Measurements from ENCODE around the gene RAP1GDS1. TPM values are rescaled to one million over a fixed set of nuclear protein-coding genes. Genes with fewer than 3 reads are reported as not detected.
A peak's percentile ranks its signal among the peaks of the same experiment; 100 is the strongest.

The RAP1GDS1 gene
- total RNA-seq, 3 donors from 2014 or later: 31.1 to 55.8 (median 33.8) TPM

- Histone ChIP-seq H3K4me1 (no peaks in the 10 kb centered on the region), H3K4me3 (no peak overlapping the region), H3K9me3 (no peaks in the 10 kb centered on the region), H3K36me3 (no peaks in the 10 kb centered on the region), H3K27ac (peak overlapping the region in 1 of 2 donors; percentile 49), H3K27me3 (no peaks in the 10 kb centered on the region)
- no peak for TF ChIP-seq CTCF (IDR thresholded peaks at IDR 0.05)
- no peak for TF ChIP-seq POLR2A (IDR thresholded peaks at IDR 0.05)
- TF ChIP-seq POLR2AphosphoS5 (IDR thresholded peaks at IDR 0.05): no peak
- intact Hi-C loops (cut with DNase I; ENCODE audit: low total_unique reads): no loop called here
- DNase-seq (ENCODE audit: low spot score in 2 of 2): no peak
Observed at GRCh38 chr4:98481167-98481566, 220.0 kb downstream of the RAP1GDS1 start.

- intact Hi-C loops (cut with DNase I; ENCODE audit: low total_unique reads): no loop called here
- TF ChIP-seq CTCF (IDR thresholded peaks at IDR 0.05): no peak
- no peak for TF ChIP-seq POLR2A (IDR thresholded peaks at IDR 0.05)
- no peak for TF ChIP-seq POLR2AphosphoS5 (IDR thresholded peaks at IDR 0.05)
- H3K27ac ChIP-seq: no peak overlapping the region
- H3K4me3 ChIP-seq: no peak overlapping the region
- H3K9me3 ChIP-seq: no peaks in the 10 kb centered on the region
- H3K36me3 ChIP-seq: no peaks in the 10 kb centered on the region
- H3K27me3 ChIP-seq: no peaks in the 10 kb centered on the region
- no peaks in the 10 kb centered on the region for H3K4me1 ChIP-seq
- no peak for DNase-seq (ENCODE audit: low spot score in 2 of 2)
Observed at GRCh38 chr4:98482503-98482846, 221.3 kb downstream of the RAP1GDS1 start.

- no peak overlapping the region for H3K27ac ChIP-seq
- H3K27me3 ChIP-seq: no peaks in the 10 kb centered on the region
- no peaks in the 10 kb centered on the region for H3K36me3 ChIP-seq
- intact Hi-C loops (cut with DNase I; ENCODE audit: low total_unique reads): no loop called here
- DNase-seq (ENCODE audit: low spot score in 2 of 2): no peak
- no peaks in the 10 kb centered on the region for H3K4me1 ChIP-seq
- no peak overlapping the region for H3K4me3 ChIP-seq
- TF ChIP-seq CTCF (IDR thresholded peaks at IDR 0.05): no peak
- no peak for TF ChIP-seq POLR2A (IDR thresholded peaks at IDR 0.05)
- no peak for TF ChIP-seq POLR2AphosphoS5 (IDR thresholded peaks at IDR 0.05)
- H3K9me3 ChIP-seq: no peaks in the 10 kb centered on the region
Observed at GRCh38 chr4:98482847-98483806, 221.9 kb downstream of the RAP1GDS1 start.

GRCh38 chr4:98484031-98484430, 222.8 kb downstream of the RAP1GDS1 start:
- Histone ChIP-seq H3K36me3 (no peaks in the 10 kb centered on the region), H3K27me3 (no peaks in the 10 kb centered on the region), H3K27ac (no peak overlapping the region), H3K4me1 (no peaks in the 10 kb centered on the region), H3K4me3 (no peak overlapping the region), H3K9me3 (no peaks in the 10 kb centered on the region)
- intact Hi-C loops (cut with DNase I; ENCODE audit: low total_unique reads): no loop called here
- TF ChIP-seq CTCF (IDR thresholded peaks at IDR 0.05) (no peak), POLR2AphosphoS5 (IDR thresholded peaks at IDR 0.05) (no peak), POLR2A (IDR thresholded peaks at IDR 0.05) (no peak)
- DNase-seq (ENCODE audit: low spot score in 2 of 2): no peak

GRCh38 chr4:98485816-98486345, 224.7 kb downstream of the RAP1GDS1 start:
- intact Hi-C loops (cut with DNase I; ENCODE audit: low total_unique reads): no loop called here
- Histone ChIP-seq H3K9me3 (no peaks in the 10 kb centered on the region), H3K4me3 (no peak overlapping the region), H3K27me3 (no peaks in the 10 kb centered on the region), H3K4me1 (no peaks in the 10 kb centered on the region), H3K27ac (no peak overlapping the region), H3K36me3 (no peaks in the 10 kb centered on the region)
- no peak for DNase-seq (ENCODE audit: low spot score in 2 of 2)
- TF ChIP-seq CTCF (IDR thresholded peaks at IDR 0.05) (no peak), POLR2AphosphoS5 (IDR thresholded peaks at IDR 0.05) (no peak), POLR2A (IDR thresholded peaks at IDR 0.05) (no peak)

Data from breast epithelium (tissue), 4 donors.